ENCODE data around the gene YOD1.
A peak's percentile ranks its signal among the peaks of the same experiment; 100 is the strongest.

The YOD1 gene

DNA sequence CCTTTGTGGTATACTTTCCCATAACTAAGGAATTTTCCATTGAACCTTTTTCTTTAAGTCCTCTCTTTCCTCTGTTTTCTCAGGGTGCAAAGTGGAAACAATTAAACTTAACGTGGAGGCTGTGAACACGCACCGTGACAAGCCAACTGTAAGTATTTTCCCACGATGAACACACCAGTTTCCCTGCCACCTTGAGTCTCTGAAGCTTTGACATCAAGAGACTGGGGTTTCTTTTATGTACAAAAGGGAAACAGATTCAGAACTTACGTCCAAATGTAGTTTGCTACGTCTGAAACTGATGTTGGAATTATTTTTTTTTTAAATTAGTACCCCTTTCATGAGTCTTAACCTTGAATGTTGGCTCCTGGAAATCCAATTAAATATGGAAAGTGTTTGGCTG is 20.4 kb upstream of the YOD1 start:
- DNase-seq = no peak

DNA sequence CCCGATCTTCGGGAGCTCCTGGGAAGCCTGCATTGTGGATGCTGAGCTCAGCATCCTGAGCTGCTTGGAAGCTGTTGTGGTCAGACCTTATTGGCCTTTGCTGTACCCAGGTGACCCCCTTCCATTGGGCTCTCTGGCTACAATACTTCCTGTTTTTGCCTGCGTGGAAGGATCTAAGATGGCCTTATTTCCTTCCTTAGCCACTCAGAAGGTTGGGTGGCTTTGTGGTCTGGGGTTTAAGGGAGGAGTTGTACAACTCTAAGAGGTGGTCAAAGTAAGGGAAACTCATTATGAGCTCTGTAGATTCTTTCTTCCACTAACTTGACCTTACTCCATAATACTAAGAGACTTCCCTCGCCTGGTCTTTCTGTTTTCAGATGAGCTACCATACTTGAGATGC is 19.8 kb upstream of the YOD1 start:
- DNase-seq = no peak

DNA sequence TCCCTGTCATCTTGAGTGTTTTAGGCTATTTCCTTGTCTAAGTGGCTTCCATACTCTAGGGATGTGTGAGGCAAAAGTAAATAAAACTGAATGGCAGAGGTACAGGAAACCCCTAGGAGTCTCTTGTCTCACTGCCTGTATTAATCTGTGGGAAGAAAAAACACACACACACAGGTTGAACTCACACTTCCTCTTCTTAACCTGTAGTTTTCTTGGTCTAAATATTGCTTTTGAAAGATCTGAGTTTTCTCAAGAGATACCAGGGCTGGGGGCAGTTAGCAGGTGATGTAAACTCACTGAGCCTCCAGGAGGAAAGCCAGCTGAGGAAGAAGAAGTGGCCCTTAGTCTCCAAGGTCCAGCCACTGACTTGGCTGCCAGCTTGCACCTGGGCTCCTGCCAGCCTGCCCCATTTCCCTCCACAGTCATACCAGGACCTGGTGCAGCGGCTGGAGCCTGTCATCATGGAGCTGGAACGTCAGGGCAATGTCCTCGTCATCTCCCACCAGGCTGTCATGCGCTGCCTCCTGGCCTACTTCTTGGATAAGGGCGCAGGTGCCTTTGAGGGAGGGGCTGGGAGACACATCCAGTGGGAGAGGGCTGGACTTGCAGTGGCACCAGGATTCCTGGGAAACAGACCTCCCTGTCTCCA is 19.0 kb upstream of the YOD1 start:
- DNase-seq = no peak

DNA sequence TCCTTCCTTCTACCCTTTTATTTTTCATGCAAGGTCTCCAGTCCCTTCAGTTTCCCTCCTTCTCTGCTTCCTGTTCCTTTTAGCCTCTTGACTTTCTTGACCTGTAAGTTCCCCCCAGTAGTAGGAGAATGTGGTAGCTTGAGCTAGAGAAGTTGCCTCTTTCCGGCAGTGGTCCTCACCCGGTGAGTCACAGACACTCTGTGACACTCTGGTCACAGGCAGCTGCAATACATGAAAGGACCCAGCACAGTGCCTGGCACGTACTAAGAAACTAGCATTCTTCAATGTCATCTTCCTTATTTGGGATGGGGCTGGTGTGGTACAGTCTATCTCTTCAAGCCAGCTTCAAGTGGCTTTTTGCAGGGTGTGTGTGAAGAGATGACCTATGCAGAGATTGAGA is 18.1 kb upstream of the YOD1 start:
- DNase-seq = no peak

DNA sequence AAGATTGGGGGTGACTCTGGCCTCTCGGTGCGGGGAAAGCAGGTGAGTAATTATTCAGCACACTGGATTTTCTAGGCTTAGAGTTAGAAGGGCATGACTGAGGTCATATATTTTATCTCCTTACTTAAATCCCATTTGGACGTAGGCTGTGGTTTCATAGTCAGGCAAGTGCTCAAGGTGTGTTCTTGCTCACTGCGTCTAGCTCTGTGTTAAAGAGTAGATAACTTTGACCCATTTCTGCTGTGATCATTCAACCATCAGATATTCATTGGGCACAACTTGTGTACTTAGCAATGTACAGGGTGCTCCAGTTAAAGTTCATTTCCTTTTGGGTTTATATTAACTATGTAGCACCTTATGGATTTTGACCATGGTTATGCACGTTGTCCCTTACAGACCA is 16.7 kb upstream of the YOD1 start:
- DNase-seq = no peak

DNA sequence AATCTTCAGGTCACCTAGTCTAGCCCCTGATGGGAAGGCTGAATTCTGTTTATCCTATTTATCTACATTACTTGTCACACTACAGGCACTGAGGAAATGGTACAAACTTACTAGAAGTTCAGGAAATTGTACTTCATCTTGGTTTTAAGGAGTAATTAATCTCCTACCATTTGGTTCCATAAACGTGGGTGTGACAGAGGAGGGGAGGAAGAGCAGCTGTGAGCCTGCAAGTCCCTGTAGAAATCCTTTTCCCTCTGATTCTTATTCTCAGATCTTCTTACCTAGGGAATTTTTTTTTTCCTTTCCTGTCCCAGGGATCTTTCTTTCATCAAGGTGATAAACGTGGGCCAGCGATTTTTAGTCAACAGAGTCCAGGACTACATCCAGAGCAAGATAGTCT is 16.2 kb upstream of the YOD1 start:
- DNase-seq = no peak

DNA sequence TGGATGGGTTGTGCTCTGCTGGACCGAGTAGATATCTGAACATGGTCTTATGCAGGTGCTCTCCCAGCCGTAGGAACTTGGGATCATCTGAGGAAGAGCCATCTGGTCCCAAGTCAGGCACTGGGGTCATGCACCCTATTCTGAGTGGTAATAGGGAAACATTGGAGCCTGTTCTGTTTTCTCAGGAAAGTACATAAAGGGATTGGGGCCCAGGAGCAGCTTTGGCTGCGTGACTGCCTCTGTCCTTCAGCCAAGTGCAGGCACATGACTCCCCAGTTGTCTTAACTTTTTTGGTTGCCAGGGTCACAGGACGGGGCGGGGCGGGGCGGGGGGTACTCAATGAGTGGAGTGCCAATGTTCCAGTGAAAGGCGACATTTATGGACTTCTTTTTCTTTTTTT is 13.6 kb upstream of the YOD1 start:
- DNase-seq = no peak

DNA sequence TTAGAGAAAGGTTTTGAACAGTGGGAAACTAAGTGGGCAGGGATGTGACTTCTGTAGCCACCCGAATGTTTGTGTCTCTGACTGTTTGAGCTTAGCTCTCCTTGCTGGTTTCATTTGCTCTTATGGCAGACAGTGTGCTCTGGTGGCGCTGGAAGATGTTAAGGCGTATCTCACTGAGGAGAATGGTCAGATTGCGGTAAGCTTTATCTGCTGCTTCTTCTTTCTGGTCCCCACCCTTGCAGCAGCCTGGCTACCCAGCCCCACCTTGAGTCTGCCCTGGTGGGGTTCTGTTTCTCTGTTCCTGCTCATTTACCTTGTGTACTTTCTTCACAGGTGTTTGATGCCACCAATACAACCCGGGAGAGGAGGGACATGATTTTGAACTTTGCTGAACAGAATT is 12.0 kb upstream of the YOD1 start:
- DNase-seq = no peak

DNA sequence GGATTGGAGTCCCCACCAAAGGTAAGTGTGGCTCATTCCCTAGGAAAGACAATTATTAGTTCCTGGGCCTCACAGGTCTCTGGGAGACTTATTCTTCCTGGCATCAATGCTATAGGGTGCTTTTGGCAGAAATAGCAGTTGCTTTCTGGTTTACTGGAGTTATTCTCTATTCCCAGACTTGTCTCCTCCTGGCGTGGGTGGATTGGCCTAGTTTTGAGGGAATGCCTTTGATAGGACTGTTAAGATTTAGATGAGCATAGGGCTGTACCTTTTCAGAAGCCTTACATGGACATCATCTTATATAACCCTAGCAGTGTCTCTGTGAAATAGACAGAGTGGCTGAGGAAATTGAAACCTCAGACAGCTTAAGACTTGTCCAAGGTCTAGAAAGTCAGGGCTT is 11.1 kb upstream of the YOD1 start:
- no peak for DNase-seq

DNA sequence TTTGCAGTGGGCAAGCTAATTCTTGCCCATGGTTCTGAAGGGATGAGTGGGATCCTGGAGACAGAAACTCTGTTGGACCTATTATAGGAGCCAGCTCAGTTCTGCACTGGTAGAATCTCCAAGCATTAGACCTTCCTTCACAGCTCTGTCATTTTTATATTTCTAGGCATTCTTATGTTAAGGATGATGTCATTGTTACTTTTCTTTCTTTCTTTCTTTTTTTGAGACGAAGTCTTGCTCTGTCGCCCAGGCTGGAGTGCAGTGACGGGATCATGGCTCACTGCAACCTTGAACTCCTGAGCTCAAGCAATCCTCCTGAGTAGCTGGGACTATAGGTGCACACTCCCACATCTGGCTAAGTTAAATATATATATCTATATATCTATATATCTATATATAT is 9.6 kb upstream of the YOD1 start:
- no peak for DNase-seq

DNA sequence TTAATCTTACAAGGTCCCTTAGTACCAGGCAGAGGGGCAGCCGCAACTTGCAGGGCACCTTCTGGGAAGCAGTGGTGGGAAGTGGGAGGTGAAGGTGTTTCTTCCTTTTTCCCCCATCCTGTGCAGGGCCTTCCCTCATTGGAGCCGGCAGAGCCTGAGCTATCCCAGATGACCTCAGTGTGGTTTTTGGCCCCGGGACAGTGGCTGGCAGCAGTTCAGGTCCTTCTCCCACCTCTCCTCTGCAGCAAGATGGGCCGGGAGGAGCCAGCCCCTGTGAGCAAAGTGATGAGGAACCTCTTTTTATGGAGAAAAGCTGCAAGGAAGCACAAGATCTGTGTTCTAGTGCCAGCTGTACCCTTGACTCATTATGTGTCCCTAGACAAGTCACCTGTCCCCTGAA is 8.9 kb upstream of the YOD1 start:
- no peak for DNase-seq

DNA sequence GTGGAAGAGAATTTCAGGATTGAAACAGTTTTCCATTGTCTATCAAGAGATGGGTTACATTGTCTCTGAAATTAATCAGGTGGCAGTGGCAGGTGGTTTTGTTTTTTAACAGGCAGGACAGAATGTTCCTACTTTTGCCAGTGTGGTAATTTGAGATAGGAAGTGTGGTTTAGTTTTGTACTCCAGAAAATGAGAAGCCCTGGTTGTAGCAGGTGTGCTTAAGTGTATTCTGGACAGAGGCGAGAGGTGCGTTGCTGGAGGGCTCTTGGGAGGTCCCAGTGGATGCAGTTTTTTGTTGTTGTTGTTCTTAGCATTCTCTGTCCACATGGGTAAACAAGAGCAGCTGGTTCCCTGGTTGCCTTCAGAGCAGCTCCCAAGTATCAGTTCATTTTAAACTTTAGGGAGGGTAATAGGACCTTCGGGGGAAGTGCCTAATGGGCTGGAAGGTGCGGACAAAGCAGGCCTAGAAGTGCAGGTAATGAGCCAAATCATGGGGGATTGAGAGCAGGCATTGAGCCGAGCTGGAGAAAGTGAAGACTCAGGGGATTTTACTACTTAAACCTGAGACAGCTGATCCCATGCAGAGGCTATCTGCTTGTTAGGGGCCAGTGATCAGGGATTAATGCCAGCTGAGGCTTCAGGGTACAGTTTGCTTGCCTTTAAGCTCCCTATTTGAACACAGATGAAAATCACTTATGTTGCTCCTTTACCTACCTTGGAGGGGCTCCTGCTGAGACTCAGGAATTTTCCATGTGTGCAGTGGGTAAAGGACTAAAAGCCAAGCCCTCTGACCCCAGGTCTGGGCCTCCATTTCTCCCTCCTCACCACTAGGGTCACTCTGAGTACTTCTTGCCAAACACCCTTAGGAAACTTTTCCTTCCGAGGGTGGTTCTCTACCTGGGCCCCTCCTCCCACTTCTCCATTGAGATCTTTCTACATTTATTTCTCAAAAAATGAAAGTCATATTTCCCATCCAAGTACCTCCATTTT is 8.2 kb upstream of the YOD1 start:
- DNase-seq = no peak

DNA sequence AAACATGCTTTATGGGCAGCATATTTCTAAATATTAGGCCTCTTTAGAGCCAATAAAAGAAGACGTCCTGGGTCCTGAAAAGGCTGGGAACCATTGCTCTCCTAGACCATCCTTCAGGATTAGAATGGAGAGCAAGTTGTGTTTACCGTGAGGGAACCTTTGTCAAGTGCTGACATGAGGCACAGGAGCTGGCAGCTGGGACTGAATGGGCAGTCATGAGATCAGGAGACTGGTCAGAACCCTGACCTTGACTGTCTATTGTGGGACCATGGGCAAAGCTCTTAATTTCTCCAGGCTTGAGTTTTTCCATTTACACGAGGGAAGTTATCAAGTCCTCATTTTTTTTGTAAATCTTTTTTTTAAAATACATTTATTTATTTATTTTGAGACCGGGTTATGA is 7.2 kb upstream of the YOD1 start:
- no peak for DNase-seq

DNA sequence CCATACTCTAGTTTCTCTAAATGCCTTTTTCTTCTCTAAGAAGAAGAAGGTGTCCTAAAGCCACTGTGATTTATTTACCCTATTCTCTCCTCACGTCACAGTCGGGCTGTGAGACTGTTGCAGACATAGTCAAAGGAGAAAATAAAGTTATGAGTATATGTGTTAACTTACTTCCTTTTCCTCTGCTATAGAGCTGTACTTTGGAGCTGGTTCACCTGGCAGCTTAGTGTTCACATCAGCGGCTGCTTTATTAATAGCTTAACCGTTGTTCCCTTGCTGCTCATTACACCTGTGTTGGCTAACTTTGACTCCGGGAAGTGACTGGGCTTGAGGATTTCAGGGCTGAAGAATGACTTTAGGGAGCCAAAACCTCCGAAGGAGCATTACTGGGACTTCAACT is 5.7 kb upstream of the YOD1 start:
- no peak for DNase-seq

DNA sequence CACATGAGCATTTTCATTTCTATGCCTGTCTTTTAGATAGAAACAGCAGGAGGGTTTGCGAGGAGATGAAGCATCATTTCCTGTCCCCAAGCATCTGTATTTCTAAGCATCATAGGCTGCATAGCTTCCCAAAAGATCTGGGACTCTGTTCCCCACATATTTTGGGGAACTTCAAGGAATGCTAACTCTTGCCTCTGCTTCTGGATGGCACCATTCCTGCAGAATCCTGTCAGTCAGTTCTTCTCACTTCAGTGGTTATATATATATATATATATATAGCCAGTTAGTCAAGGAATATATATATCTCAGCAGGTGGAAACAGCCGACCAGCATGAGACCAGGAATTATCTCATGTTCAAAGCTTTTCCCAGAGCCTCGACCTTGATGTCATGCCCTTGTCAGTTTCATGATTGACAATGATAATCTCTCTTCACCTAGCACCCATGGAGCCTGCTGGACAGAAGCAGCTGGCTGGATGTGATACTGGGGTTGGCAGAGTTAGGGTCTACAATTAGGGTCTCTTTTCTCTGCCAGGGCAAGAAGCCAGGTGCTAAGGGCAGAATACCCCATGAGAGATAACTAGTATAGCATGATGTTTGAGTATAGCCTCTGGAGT is 4.5 kb upstream of the YOD1 start:
- no peak for DNase-seq

DNA sequence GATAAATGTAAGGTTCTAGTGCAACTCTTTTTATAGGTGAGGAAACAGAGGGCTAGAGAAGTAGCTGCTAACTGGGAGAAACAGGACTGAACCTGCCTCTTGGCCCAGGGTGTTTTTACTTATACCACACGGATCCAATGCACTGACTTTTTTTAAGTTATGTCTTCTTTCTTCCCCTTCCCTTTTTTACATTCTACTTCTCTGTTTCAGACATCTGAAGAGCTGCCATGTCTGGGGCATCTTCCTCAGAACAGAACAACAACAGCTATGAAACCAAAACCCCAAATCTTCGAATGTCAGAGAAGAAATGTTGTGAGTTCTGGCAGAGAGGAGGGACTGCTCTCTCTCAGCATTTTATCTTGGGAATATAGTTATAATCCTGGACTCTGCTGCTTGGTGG is 3.5 kb upstream of the YOD1 start:
- no peak for DNase-seq

DNA sequence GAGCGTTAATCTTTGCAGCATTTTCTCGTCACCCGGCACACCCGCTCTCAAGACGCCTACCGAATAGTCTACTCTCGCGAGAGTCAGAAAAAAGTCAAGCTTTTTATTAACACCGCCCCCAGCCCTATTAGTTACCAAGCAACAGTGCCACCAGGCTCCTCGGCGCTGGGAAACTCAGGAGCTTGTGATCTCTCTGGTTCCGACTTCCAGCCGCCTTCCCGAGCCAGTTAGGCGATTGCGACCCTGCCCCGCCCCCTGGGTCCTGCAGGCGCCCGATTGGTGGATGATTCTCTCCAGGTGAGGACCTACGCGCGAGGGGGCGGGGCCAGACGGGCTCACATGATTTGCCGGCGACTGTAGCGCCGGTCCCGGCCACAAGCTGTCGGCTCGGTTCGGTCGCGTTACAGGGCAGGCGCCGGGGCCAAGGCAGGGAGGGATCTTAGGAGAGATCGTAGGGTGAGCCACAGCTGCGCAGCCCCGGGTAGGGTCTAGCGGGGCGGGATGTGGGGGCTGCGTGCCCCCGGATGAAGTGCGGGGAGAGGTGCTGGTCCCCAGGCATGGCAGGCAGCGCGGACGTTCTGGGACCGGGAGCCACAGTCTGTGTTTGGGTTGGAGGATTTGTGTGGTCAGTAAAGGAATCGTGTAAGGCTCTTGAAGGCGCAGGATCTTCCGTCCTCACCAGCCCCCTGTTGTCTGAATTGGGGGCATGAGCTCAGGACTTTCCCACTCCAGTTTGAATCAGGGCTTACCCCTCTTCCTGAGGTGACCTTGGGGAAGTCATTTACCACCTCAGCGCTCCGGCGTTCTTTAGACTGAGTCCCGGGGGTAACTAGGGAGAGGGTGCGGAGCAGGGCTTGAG is 2.1 kb upstream of the YOD1 start, which contains the start of gene PFKFB2:
TSS of gene PFKFB2 (plus strand) at position 365 of the 859 bp plus-strand sequence. CDS start 1,443 bp downstream, outside the sequence.
- peak; percentile 99 for DNase-seq

DNA sequence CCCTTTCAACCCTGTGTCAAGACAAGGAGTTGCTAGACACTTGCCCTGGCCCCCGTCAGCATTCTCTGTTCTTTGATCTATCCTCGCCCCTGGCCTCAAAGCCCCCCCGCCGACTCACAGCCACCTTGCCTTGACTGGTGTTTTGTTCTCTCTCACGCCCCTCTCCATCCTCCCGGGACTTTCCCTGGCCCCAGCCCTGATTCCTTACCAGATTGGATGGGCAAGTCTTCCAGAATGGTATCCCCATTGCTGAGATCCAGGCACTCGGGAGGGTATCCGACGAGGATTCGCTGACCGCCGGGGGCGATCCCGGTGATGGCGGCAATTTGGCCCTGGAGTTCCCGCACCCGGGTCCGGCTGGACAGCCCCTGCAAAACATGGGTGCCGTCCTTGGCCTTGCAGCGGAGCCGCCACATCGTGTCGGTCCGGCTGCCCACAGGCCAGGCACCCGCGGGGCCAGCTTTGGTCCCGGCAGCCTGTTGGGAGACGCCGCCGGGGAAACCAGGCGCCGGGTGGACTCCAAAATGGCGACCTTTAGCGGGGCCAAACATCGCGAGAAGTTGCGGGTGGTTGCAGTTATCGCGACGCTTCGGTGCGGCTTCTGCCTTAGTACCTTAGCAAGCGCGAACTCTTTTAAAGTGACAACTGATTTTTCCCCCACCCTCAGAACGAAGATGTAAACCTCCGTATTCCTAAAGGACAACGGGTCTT is 373 bp downstream of the YOD1 start:
- peak; percentile 91 for DNase-seq

DNA sequence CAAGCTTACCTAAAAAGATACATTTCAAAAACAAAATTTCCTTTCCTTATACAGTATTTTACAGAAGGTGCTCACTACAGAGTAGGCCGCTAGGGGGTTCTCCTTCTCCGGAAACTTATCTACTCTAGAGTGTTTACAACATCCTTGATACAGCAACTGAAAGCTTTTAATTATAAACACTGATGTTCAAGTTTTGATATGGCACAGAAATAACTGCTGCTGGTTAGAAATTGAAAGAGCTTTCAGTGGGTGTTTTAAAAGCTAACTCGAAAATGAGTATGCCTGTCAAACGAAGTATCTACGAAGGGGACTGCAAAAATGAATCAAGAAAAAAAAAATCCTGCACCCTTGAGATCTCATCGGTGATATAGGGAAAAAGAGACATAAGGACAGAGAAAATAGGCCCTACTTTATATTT is 1.0 kb downstream of the YOD1 start:
- peak; percentile 28 for DNase-seq

DNA sequence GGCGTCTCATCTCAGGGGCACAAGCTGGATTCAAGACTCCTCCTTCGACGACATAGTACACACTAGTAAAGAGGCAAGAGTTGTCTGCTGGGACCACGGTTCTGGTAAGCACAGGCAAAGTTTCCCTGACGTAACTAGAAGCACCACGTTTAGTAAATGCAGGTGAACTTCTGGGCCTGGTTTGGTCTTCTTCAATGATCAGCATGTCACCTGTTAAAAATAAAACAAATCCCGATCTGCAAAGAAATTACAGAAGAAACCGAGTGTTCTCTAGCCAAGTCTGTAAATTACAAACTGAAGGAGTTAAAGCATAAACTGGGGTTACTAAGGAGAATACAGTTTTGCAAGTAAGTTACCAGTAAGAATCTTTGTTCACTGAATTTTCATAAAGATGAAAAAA is 1.5 kb downstream of the YOD1 start:
- DNase-seq = no peak

DNA sequence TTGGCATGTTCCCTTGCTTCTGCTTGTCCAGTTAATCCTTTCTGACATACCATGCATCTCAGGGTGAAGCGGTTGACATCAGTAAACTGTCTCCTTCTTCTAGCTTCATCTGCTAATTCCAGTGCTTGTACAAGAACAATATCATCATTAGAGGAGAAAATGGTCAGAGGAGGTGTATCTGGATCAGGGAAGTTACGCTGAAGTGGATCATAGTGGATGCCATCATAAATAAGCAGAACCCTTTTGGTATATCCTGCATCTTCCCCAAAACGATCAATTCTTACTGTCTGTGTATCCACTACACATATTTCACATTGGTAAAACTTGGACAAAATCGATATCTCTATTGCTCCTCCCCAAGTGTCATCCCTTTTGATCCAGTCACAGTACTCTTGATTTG is 2.0 kb downstream of the YOD1 start:
- DNase-seq = no peak

DNA sequence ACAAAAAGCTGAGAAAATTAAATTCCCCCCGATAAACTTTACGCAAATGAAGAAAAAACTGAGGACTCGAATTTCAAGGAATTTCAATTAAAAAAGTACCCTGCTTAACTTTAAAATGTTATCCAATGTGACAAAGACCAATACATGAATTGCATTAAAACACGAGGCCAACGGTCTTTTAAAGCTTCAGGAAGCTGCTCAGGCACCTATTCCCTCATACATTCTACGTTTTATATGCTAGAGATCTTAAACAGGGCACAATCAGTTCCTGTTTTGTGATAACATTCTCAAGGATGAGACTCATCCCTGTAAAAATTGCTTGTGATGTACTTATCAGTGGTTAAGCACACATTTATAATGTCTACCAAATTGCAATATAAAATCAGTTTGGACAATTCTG is 3.0 kb downstream of the YOD1 start:
- no peak for DNase-seq

All from NCI-H2227 treated with DMSO at 0.1 percent for 48 hours (cell line).